HepG2 (cell line): ENCODE results near the gene TEAD4. TPM values are rescaled to one million over a fixed set of nuclear protein-coding genes. Genes with fewer than 3 reads are reported as not detected.
A peak's percentile ranks its signal among the peaks of the same experiment; 100 is the strongest.

Source experiments
- AHR ChIP-seq: IDR thresholded peaks from 2 replicates; pipeline ENCODE4 v1.6.1; 2018; ENCODE audit warnings: missing genetic modification reagents, missing compliant biosample characterization
- ARHGAP35 ChIP-seq: sonication (generic); formaldehyde crosslinking; IDR thresholded peaks from 2 replicates; pipeline ENCODE4 v1.9.0; 2022; ENCODE audit warnings: mild to moderate bottlenecking, inconsistent platforms, moderate library complexity, missing genetic modification reagents, borderline replicate concordance
- ARID5B ChIP-seq: IDR thresholded peaks from 2 replicates; pipeline ENCODE4 v1.4.0; 2020; ENCODE audit warnings: mild to moderate bottlenecking, missing genetic modification reagents
- FOXA1 ChIP-seq, 2 experiments: fragments of 450-650 bp in 1 of 2; sonication (generic) in 1 of 2; formaldehyde crosslinking in 1 of 2; IDR thresholded peaks; 2 replicates each; pipeline versions ENCODE4 v1.4.0 to v1.6.1; 2016 to 2020; ENCODE audit warnings: missing genetic modification reagents in 1 of 2
- KAT2B ChIP-seq: fragments of 150-350 bp; IDR thresholded peaks from 2 replicates; pipeline ENCODE4 v1.6.1; 2014; ENCODE audit warnings: low read depth, low read length, borderline replicate concordance
- MTERF4 ChIP-seq: sonication (generic); formaldehyde crosslinking; IDR thresholded peaks from 2 replicates; pipeline ENCODE4 v1.8.0; 2023; ENCODE audit warnings: mild to moderate bottlenecking, missing genetic modification reagents
- NAIF1 ChIP-seq: sonication (generic); formaldehyde crosslinking; IDR thresholded peaks from 2 replicates; pipeline ENCODE4 v1.5.0; 2020; ENCODE audit warnings: mild to moderate bottlenecking, missing genetic modification reagents, borderline replicate concordance
- NCOA5 ChIP-seq: sonication (generic); formaldehyde crosslinking; IDR thresholded peaks from 2 replicates; pipeline ENCODE4 v1.4.0; 2020; ENCODE audit warnings: missing genetic modification reagents
- NR2F2 ChIP-seq: IDR thresholded peaks from 2 replicates; pipeline ENCODE4 v1.6.1; 2012; ENCODE audit warnings: low read depth, inconsistent platforms, borderline replicate concordance
- TBX2 ChIP-seq: sonication (generic); formaldehyde crosslinking; IDR thresholded peaks from 2 replicates; pipeline ENCODE4 v1.5.0; 2020; ENCODE audit warnings: missing genetic modification reagents, mild to moderate bottlenecking, borderline replicate concordance
- TFAP4 ChIP-seq: sonication (generic); IDR thresholded peaks from 2 replicates; pipeline ENCODE4 v1.6.1; 2016; ENCODE audit warnings: low read depth, borderline replicate concordance
- TRIM22 ChIP-seq: fragments of 450-650 bp; IDR thresholded peaks from 2 replicates; pipeline ENCODE4 v1.6.1; 2017
- XRCC5 ChIP-seq: fragments of 200-400 bp; formaldehyde crosslinking; optimal IDR thresholded peaks from 2 replicates; pipeline ENCODE3; 2017; ENCODE audit warnings: mild to moderate bottlenecking, low read length
- ZNF207 ChIP-seq: fragments of 450-650 bp; IDR thresholded peaks from 2 replicates; pipeline ENCODE4 v1.6.1; 2016; ENCODE audit warnings: antibody characterized with exemption, borderline replicate concordance
- ZNF619 ChIP-seq: sonication (generic); formaldehyde crosslinking; IDR thresholded peaks from 2 replicates; pipeline ENCODE4 v1.4.0; 2020; ENCODE audit warnings: mild to moderate bottlenecking, missing genetic modification reagents
- ZNF644 ChIP-seq: IDR thresholded peaks from 2 replicates; pipeline ENCODE4 v1.6.1; 2016; ENCODE audit warnings: low read depth
- ZNF691 ChIP-seq: sonication (generic); formaldehyde crosslinking; IDR thresholded peaks from 2 replicates; pipeline ENCODE4 v1.4.0; 2020; ENCODE audit warnings: missing genetic modification reagents, low read depth, mild to moderate bottlenecking, borderline replicate concordance
- polyA plus RNA-seq, 8 experiments: library from polyadenylated mRNA; depleted of rRNA in 3 of 8; stranded (reverse) in 7 of 8; unstranded in 1 of 8; fragments of >200 nt; fragmentation: Illumina TruSeq in 4 of 8; extraction: Trizol in 4 of 8; gene quantifications; 2 replicates each; pipeline versions ENCODE4 v1.2.1 to v1.2.3, GENCODE V29; 2011 to 2016; ENCODE audit warnings: low read depth in 4 of 8, missing spikeins in 1 of 8, mixed read lengths in 1 of 8; ENCODE audit not compliant: insufficient read depth in 1 of 8
- total RNA-seq, 5 experiments: library from RNA; depleted of rRNA; stranded (reverse); fragments of >200 nt; fragmentation: Illumina TruSeq; extraction: Trizol; gene quantifications; 2 replicates each; pipeline ENCODE4 v1.2.3, GENCODE V29; 2016; ENCODE audit warnings: low read depth in 1 of 5

TEAD4 gene
- total and polyA plus RNA-seq, 2 of the 13 experiments (the other 11 are each of a cell fraction or from before 2014, with no cell fraction given), result 45.0 to 69.4 TPM

- TF ChIP-seq AHR (CRISPR knock-in tag) (no peak), FOXA1 (IDR thresholded peaks at IDR 0.05) (no peak), FOXA1 (CRISPR knock-in tag; IDR thresholded peaks at IDR 0.05) (peak; percentile 61), TBX2 (CRISPR knock-in tag) (peak; percentile 45; the same call in 1 of the 2 replicates), ZNF207 (no peak), ZNF691 (CRISPR knock-in tag) (peak; percentile 47; the same call in 1 of the 2 replicates), MTERF4 (CRISPR knock-in tag) (peak; percentile 42; the same call in 1 of the 2 replicates), TFAP4 (no peak), ZNF644 (peak; percentile 58; the same call in 1 of the 2 replicates), TRIM22 (no peak), XRCC5 (no peak), ZNF619 (no peak), ARID5B (CRISPR knock-in tag) (peak; percentile 40; the same call in 1 of the 2 replicates), ARHGAP35 (CRISPR knock-in tag) (no peak), NAIF1 (CRISPR knock-in tag) (no peak), NR2F2 (no peak), NCOA5 (CRISPR knock-in tag) (no peak), KAT2B (no peak)
Observed at GRCh38 chr12:3085341-3086139, 126.3 kb downstream of the TEAD4 start (continued).
